ENCODE results near the gene STARD8. TPM values are rescaled to one million over a fixed set of nuclear protein-coding genes. Genes with fewer than 3 reads are reported as not detected.

Gene STARD8
- total and polyA plus RNA-seq, 2 donors (not counting 1 experiment from before 2014, with no cell fraction given): 0.33 to 0.54 TPM

GRCh38 chrX:68646421-68646820 lies 1.0 kb upstream of the STARD8 start:
- Histone ChIP-seq H3K4me1 (ENCODE audit: control insufficient read depth in 2 of 2, insufficient read depth in 2 of 2, low read length in 2 of 2) (no peaks in the 10 kb centered on the region), H3K4me2 (replicated peaks; ENCODE audit: low read depth, low read length, poor library complexity, severe bottlenecking) (no peak overlapping the region), H3K27me3 (replicated peaks in 1 of 4; ENCODE audit: control extremely low read depth in 1 of 4, control insufficient read depth in 3 of 4, insufficient read depth in 4 of 4, low read length in 3 of 4) (no peaks in the 10 kb centered on the region), H4K20me1 (ENCODE audit: control insufficient read depth, insufficient read depth, low read length, poor library complexity, severe bottlenecking) (no peaks in the 10 kb centered on the region), H3K27ac (ENCODE audit: low read length in 2 of 2) (no peak overlapping the region), H3K4me3 (ENCODE audit: control extremely low read depth in 1 of 5, extremely low read depth in 1 of 5, insufficient read depth in 1 of 5, low read depth in 2 of 5, low read length in 4 of 5) (no peak overlapping the region), H3K79me2 (ENCODE audit: control insufficient read depth, insufficient read depth, low read length) (no peaks in the 10 kb centered on the region), H3K9me3 (ENCODE audit: control extremely low read depth in 1 of 3, control insufficient read depth in 2 of 3, insufficient read depth in 1 of 3, low read length in 2 of 3) (no peaks in the 10 kb centered on the region), H3K9ac (ENCODE audit: low read length) (no peak overlapping the region), H3K36me3 (replicated peaks in 1 of 2; ENCODE audit: control extremely low read depth in 1 of 2, control insufficient read depth in 1 of 2, extremely low read depth in 1 of 2, insufficient read depth in 2 of 2, low read length in 1 of 2) (no peaks in the 10 kb centered on the region), H2AFZ (ENCODE audit: insufficient read depth, low read depth, low read length, poor library complexity, severe bottlenecking) (no peak overlapping the region)
- DNase-seq: no peak
- ATAC-seq (ENCODE audit: low read depth): no peak
- WGBS (ENCODE audit: insufficient coverage): 100% methylated on average over 1 of the region's 1 CpG
- H3K4me1 Mint-ChIP-seq: no peaks in the 10 kb centered on the region
- CTCF ChIA-PET: no interaction called here
- H3K27me3 Mint-ChIP-seq: peaks cover 5% of the 10 kb centered on the region
- H3K9me3 Mint-ChIP-seq (ENCODE audit: insufficient read depth): no peaks in the 10 kb centered on the region
- intact Hi-C loops (cut with micrococcal nuclease): no loop called here
- TF ChIP-seq, protein P1, sequence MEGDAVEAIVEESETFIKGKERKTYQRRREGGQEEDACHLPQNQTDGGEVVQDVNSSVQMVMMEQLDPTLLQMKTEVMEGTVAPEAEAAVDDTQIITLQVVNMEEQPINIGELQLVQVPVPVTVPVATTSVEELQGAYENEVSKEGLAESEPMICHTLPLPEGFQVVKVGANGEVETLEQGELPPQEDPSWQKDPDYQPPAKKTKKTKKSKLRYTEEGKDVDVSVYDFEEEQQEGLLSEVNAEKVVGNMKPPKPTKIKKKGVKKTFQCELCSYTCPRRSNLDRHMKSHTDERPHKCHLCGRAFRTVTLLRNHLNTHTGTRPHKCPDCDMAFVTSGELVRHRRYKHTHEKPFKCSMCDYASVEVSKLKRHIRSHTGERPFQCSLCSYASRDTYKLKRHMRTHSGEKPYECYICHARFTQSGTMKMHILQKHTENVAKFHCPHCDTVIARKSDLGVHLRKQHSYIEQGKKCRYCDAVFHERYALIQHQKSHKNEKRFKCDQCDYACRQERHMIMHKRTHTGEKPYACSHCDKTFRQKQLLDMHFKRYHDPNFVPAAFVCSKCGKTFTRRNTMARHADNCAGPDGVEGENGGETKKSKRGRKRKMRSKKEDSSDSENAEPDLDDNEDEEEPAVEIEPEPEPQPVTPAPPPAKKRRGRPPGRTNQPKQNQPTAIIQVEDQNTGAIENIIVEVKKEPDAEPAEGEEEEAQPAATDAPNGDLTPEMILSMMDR (IDR thresholded peaks at IDR 0.05): no peak
- TF ChIP-seq EZH2 (IDR thresholded peaks at IDR 0.05; ENCODE audit: borderline replicate concordance, insufficient read depth, low read depth, low read length, poor library complexity, severe bottlenecking): no peak
- POLR2A ChIA-PET: no interaction called here
- no peak overlapping the region for H3K27ac Mint-ChIP-seq
- H3K4me3 Mint-ChIP-seq: no peak overlapping the region

DNA sequence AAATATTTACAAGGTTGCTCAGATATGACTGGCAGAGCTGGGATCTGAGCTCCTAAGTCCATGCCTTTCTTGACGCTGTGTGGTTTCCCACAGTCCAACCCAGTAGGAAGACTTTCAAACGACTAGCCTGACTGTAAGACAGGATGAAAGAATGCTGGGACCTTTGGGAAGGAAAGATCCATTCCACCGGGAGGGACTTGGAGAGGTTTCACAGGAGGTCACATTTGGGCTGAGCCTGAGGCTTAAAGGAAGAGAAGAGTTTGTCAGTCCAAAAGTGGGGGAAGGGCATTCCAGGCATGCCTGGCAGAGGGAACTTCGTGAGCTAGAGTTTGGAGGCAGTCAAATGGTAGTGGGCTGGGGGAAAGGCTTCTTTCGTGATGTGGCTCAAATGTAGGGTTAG lies 1.5 kb downstream of the STARD8 start:
- no peak for DNase-seq
- no peak overlapping the region for H3K4me3 ChIP-seq (ENCODE audit: control extremely low read depth in 1 of 5, extremely low read depth in 1 of 5, insufficient read depth in 1 of 5, low read depth in 2 of 5, low read length in 4 of 5)
- POLR2A ChIA-PET: no interaction called here
- H2AFZ ChIP-seq (ENCODE audit: insufficient read depth, low read depth, low read length, poor library complexity, severe bottlenecking): no peak overlapping the region
- no peak for ATAC-seq (ENCODE audit: low read depth)
- 81% methylated on average over 3 of the region's 5 CpGs for WGBS (ENCODE audit: insufficient coverage)
- H3K9ac ChIP-seq (ENCODE audit: low read length): no peak overlapping the region
- Mint-ChIP-seq H3K9me3 (ENCODE audit: insufficient read depth) (no peaks in the 10 kb centered on the region), H3K27ac (no peak overlapping the region), H3K27me3 (peaks cover 5% of the 10 kb centered on the region), H3K4me1 (no peaks in the 10 kb centered on the region), H3K4me3 (no peak overlapping the region)
- no peaks in the 10 kb centered on the region for H3K27me3 ChIP-seq (replicated peaks in 1 of 4; ENCODE audit: control extremely low read depth in 1 of 4, control insufficient read depth in 3 of 4, insufficient read depth in 4 of 4, low read length in 3 of 4)
- CTCF ChIA-PET: no interaction called here
- H3K9me3 ChIP-seq (ENCODE audit: control extremely low read depth in 1 of 3, control insufficient read depth in 2 of 3, insufficient read depth in 1 of 3, low read length in 2 of 3): no peaks in the 10 kb centered on the region
- no peaks in the 10 kb centered on the region for H3K79me2 ChIP-seq (ENCODE audit: control insufficient read depth, insufficient read depth, low read length)
- H4K20me1 ChIP-seq (ENCODE audit: control insufficient read depth, insufficient read depth, low read length, poor library complexity, severe bottlenecking): no peaks in the 10 kb centered on the region
- no peaks in the 10 kb centered on the region for H3K4me1 ChIP-seq (ENCODE audit: control insufficient read depth in 2 of 2, insufficient read depth in 2 of 2, low read length in 2 of 2)
- H3K27ac ChIP-seq (ENCODE audit: low read length in 2 of 2): no peak overlapping the region
- TF ChIP-seq, protein P1 (IDR thresholded peaks at IDR 0.05): no peak
- no peak for TF ChIP-seq EZH2 (IDR thresholded peaks at IDR 0.05; ENCODE audit: borderline replicate concordance, insufficient read depth, low read depth, low read length, poor library complexity, severe bottlenecking)
- no peaks in the 10 kb centered on the region for H3K36me3 ChIP-seq (replicated peaks in 1 of 2; ENCODE audit: control extremely low read depth in 1 of 2, control insufficient read depth in 1 of 2, extremely low read depth in 1 of 2, insufficient read depth in 2 of 2, low read length in 1 of 2)
- H3K4me2 ChIP-seq (replicated peaks; ENCODE audit: low read depth, low read length, poor library complexity, severe bottlenecking): no peak overlapping the region
- intact Hi-C loops (cut with micrococcal nuclease): no loop called here

All from B cell (primary cell).